Activated CD8-positive, alpha-beta memory T cell treated with anti-CD3 and anti-CD28 coated beads for 48 hours (primary cell): Measurements from ENCODE around the gene WDR75.
"Not testable (repeated sequence)": the region's sequence is repeated elsewhere in the genome, so short reads cannot be mapped to it uniquely, and the experiment has no call there.

Experiments
- DNase-seq, 3 experiments: peaks; one replicate each; pipeline ENCODE4 v3.0.0-alpha.2; 2020; ENCODE audit warnings: low read depth in 2 of 3, low spot score in 2 of 3

Gene WDR75

DNA sequence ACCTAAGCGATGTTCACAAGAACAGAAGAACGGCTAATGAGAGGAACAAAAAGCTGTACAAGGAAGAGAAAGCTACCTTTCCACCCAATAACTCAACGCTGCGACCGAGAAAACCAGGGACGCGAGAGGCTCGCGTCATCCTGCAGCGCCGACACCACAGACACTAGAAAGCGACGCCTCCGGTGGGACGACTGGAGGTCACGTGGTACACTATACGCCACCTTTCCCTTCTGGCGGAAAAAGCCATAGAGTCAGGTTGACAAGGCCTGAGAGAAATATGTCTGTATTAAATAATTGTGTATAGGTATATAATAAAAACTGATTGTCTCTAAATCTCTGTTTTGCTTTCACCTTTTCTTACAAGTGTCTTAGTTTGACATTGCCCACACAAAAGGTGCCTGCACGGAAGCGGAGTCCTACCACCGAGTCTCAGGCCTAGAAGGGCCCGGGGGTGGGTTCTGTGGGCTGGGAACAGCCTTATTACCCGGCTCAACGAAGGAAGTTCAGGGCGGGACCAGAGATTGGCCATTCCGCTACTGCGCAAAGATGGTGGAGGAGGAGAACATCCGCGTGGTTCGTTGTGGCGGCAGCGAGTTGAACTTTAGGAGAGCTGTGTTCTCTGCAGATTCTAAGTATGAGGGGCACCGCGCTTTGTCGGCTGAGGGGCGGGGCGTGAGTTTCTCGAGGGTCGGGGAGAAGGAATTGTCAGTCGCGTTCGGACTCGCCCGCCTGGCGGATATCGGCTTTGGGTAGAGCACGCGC is at the start of gene WDR75:
Gene WDR75, plus strand, starts transcription at position 528 of the 762 bp plus-strand sequence. Its CDS starts 19 bp downstream, at position 547.
- DNase-seq: peak; percentile 70 to 80 (median 78)

DNA sequence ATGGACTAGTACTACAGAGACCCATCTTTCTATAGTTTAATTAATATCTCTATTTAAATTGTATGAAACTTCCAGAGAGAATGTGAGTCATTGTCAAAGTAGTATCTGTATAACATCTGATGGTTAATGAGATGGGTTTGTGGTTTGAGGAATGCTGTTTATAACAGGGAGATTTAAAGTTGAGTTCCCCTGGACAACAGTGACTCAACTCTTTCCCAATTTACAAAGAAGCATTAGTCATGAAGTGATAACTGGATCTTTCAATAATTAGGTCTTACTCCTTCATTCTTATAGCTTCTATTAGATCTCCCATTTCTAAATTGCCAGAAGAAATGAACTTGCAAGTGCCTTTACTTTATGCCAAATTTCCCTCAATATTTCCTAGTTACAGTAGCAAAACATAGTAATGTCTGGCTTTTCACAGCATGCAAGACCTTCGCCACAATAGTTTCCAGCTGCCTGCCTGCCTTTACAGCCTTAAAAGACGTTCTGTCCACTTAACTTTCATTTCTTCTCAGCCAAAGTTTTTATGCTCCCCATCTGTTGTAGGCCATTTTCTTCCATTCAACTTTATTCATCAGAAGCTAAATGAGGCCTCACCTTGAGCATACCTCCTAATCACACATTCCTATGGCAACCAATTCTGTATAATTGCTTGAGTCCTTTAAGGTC is 47.7 kb upstream of the WDR75 start:
- DNase-seq: no peak

GRCh38 chr2:189394525-189394924 is 46.7 kb upstream of the WDR75 start:
- DNase-seq: no peak

DNA sequence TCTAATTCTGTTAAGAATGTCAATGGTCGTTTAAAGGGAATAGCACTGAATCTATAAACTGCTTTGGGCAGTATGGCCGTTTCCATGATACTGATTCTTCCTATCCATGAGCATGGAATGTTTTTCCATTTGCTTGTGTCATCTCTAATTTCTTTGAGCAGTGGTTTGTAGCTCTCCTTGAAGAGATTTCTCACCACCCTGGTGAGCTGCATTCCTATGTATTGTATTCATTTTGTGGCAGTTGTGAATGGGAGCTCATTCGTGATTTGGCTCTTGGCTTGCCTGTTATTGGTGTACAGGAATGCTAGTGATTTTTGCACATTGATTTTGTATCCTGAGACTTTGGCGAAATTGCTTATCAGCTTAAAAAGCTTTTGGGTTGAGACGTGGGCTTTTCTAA is 38.3 kb upstream of the WDR75 start:
- DNase-seq: no peak

DNA sequence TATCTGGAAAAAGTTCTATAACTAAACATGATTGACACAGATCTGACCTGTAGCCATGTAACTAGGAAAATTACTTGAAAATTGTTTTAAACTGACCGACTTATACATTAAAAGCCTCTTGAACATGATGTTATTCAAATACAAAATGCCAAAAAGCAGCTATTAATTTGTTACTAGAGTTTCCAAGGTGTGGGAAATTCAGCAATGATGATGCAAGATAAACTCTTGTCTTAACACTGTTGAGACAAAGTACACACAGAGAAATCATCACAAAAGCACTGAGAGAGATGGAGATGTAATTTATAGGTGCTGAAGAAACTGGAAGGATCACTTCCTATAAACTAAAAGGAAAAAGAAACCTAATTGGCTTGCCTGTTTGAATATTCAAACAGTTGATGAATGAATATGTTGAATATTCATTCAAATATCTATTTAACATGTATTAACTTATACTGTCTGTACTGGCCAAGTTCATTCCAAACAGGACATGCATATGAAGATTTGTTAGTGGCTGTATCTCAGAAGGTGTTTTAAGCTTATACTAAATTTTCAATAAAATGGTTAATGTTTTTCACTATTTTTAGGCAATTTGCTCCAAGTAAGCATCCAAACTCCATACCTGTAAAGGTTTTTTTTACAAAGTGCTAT is 34.6 kb upstream of the WDR75 start:
- no peak for DNase-seq

DNA sequence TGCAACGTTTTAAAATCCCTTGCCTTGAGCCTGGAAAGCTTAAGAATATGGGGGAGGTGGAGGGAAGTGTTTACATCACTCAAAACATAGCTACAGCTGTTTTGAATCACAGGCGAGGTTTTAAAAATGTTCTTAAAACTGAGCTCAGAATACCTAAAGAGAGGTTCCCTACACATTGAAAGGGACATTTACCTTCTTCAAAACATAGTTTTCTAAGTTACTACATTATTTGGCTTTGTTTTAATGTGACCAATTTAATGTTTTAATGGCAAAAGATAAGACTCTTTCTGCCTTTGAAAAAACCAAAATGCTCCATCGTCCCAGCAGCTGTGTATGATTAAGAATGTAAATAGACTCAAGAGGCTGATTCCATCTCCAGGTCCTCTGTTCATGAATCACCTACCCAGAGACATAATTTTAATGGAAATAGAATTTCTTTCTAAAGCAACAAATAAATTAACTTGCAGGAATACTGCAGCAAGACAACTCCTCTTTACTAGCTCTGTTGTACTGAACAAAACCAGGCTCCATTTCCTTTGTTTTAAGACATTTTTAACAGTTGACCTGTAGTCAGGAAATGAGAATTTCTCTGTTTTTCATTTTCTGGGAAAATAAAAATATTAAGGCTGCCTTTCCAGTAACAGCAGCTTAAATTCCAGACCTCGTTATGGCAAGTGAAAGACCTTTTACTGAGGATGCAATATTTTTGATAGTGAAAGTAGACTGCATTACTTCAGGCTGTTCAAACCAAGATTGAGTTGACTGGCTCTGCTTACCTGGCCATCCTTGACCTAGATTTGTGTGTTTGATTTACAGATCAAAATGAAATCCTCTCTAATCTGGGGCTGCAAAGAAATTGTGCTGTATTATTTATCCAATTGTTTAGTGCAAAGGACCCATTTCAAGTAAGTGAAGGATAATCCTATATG is 33.7 kb upstream of the WDR75 start:
- DNase-seq: no peak

GRCh38 chr2:189408294-189408693 is 33.0 kb upstream of the WDR75 start:
- no peak for DNase-seq

GRCh38 chr2:189409131-189409530 is 32.1 kb upstream of the WDR75 start:
- DNase-seq: no peak

DNA sequence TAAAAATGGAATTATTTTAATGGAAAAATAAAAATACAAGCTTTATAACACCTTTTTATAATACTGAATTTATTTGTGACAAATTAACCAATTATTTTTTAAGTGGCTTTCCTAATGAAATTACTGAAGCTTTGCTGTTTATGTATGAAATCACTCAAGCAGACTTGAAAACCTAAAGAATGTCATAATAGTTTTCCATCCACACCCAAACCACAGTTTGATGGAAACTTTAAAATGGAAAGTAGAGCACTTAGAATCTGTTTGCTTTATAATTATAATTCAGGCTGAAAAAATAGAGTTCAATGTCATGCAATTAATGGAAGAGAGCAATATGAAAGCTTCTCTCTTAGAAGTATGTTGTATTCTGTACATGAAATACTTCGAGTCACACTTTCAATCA is 31.6 kb upstream of the WDR75 start:
- DNase-seq: no peak

DNA sequence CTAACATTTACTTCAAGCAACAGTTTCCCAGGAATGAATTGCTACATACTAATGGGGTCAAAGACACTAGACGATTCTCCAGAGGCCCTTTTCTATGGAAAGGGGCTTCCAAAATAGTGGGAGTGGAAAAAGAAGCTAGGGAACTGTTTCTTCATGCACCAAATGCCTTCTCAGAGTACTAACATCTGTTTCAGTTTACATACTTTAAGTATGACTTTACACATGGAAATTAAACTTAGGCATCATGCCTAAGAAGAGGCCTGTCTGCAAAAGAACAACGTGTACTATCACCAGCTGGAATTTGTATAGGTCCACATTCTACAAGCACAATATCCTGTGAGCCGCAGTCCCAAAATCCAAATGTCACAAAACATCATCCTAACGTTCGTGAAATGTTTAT is 29.4 kb upstream of the WDR75 start:
- DNase-seq: no peak

DNA sequence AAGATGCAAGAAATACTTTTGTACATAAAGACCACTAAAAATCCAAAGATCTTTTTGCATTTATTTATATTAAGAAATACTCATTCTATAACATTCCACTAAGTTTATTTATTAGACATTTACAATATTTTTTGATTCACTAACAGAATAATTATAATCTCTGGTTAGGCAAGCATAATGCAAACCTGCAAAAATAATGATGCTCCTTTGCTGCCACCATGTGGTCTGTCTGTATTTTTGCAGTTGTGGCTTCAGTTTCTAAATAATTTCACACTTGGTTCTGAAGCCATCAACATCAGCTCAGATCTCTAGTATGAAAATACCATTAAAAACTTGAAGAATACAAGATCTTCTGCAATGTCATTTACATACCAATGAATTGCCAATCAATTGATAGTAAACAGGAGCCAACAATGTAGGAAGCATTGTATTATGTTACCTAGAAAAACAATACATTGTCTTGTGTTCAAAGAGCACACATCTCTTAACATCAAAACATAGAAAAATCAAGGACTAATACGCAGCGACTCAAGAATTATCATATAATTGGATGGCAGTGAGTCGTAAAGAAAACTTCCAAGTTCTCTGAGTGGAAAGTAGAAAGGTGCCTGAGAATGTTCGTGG is 28.8 kb upstream of the WDR75 start:
- DNase-seq: peak in 1 of 3 experiments; percentile 5

- DNase-seq: no peak
Observed at GRCh38 chr2:189413249-189413648, 28.0 kb upstream of the WDR75 start.

DNA sequence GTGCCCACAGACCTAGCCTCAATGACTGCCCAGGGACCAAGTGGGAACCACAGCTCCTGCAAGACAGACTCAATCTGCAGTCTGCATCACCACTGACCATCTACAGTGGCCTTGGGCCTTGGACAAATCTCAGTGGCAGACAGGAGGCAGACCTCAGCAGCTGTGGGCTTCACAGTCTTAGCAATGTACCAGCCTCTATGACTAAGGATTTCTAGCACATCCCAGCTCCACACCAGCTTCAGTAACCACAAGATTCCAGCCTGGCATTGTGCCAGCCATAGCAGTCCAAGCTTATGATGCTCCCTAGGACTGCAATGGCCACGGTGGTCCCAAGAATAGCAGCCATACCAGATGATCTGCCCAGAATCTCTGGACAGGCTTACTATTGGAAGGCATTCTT is 19.6 kb upstream of the WDR75 start:
- no peak for DNase-seq

- no peak for DNase-seq
Observed at GRCh38 chr2:189424961-189425360, 16.3 kb upstream of the WDR75 start.

DNA sequence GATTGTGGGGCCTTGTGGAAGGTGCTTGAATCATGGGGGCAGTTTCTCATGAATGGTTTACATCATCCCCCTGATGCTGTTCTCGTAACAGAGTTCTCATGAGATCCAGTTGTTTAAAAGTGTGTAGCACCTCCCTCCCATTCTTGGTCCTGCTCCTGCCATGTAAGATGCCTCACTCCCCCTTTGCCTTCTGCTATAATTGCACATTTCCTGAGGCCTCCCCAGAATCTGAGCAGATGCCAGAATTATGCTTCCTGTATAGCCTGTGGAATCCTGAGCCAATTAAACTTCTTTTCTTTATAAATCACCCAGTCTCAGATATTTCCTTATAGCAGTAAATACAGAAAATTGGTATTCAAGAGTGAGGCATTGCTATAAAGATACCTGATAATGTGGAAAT is 15.6 kb upstream of the WDR75 start:
- no peak for DNase-seq

GRCh38 chr2:189426886-189427285 is 14.4 kb upstream of the WDR75 start:
- DNase-seq: no peak

GRCh38 chr2:189427872-189428271 is 13.4 kb upstream of the WDR75 start:
- no peak for DNase-seq

DNA sequence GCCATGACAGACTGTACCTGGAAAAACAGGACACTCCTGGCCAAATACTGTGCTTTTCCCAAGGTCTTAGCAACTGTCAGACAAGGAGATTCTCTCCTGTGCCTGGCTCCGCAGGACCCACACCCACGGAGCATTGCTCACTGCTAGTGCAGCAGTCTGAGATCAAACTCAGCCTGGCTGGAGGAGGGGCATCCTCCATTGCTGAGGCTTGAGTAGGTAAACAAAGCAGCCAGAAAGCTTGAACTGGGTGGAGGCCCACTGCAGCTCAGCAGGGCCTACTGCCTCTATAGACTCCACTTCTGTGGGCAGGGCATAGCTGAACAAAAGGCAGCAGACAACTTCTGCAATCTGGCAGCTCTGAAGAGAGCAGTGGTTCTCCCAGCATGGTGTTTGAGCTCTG is 10.8 kb upstream of the WDR75 start:
- DNase-seq: not testable (repeated sequence)

- not testable (repeated sequence) for DNase-seq
Observed at GRCh38 chr2:189435803-189436202, 5.5 kb upstream of the WDR75 start.

GRCh38 chr2:189437926-189438325 is 3.3 kb upstream of the WDR75 start:
- DNase-seq: no peak

DNA sequence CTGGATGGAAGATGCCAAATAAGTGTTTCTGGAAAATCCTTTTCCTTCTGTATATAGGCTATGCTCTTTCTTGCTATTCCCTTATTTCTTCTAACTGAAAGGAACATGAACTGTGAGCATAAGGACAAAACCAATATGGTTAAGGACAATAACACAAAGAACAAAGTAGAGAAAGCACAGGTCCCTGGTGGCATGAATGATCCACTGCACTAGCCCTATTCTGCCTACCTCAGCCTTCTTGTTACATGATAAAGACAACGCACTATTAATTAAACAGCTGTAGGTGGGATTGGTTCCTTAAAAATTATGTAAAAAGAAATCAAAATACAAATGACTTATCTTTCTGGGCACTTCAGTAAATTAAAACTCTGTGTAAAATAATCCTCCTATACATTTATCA is 1.9 kb upstream of the WDR75 start:
- no peak for DNase-seq
